Measurements from ENCODE around the gene MIF4GD.
A peak's percentile ranks its signal among the peaks of the same experiment; 100 is the strongest.

Gene MIF4GD

GRCh38 chr17:75270218-75270965 is 639 bp downstream of the MIF4GD start:
- H3K27me3 ChIP-seq (ENCODE audit: insufficient read depth, low read depth, severe bottlenecking): no peaks in the 10 kb centered on the region
- H3K4me3 ChIP-seq (ENCODE audit: low read depth, low read length): peak overlapping the region; percentile 94
- H3K9me3 ChIP-seq (ENCODE audit: severe bottlenecking): no peaks in the 10 kb centered on the region
- peaks cover 50% of the 10 kb centered on the region for H3K36me3 ChIP-seq
- DNase-seq: peak; percentile 93
- TF ChIP-seq, protein P1, sequence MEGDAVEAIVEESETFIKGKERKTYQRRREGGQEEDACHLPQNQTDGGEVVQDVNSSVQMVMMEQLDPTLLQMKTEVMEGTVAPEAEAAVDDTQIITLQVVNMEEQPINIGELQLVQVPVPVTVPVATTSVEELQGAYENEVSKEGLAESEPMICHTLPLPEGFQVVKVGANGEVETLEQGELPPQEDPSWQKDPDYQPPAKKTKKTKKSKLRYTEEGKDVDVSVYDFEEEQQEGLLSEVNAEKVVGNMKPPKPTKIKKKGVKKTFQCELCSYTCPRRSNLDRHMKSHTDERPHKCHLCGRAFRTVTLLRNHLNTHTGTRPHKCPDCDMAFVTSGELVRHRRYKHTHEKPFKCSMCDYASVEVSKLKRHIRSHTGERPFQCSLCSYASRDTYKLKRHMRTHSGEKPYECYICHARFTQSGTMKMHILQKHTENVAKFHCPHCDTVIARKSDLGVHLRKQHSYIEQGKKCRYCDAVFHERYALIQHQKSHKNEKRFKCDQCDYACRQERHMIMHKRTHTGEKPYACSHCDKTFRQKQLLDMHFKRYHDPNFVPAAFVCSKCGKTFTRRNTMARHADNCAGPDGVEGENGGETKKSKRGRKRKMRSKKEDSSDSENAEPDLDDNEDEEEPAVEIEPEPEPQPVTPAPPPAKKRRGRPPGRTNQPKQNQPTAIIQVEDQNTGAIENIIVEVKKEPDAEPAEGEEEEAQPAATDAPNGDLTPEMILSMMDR (IDR thresholded peaks at IDR 0.05; ENCODE audit: low read depth, low read length): peak; percentile 84
- peak overlapping the region; percentile 81 for H3K27ac ChIP-seq

- Histone ChIP-seq H3K9me3 (ENCODE audit: severe bottlenecking) (no peaks in the 10 kb centered on the region), H3K27me3 (ENCODE audit: insufficient read depth, low read depth, severe bottlenecking) (no peaks in the 10 kb centered on the region), H3K36me3 (peaks cover 51% of the 10 kb centered on the region), H3K27ac (peak overlapping the region; percentile 81), H3K4me3 (ENCODE audit: low read depth, low read length) (peak overlapping the region; percentile 94)
- DNase-seq: no peak
- TF ChIP-seq, protein P1 (IDR thresholded peaks at IDR 0.05; ENCODE audit: low read depth, low read length): no peak
These were observed 1.2 kb downstream of the MIF4GD start for GRCh38 chr17:75269844-75270217.

DNA sequence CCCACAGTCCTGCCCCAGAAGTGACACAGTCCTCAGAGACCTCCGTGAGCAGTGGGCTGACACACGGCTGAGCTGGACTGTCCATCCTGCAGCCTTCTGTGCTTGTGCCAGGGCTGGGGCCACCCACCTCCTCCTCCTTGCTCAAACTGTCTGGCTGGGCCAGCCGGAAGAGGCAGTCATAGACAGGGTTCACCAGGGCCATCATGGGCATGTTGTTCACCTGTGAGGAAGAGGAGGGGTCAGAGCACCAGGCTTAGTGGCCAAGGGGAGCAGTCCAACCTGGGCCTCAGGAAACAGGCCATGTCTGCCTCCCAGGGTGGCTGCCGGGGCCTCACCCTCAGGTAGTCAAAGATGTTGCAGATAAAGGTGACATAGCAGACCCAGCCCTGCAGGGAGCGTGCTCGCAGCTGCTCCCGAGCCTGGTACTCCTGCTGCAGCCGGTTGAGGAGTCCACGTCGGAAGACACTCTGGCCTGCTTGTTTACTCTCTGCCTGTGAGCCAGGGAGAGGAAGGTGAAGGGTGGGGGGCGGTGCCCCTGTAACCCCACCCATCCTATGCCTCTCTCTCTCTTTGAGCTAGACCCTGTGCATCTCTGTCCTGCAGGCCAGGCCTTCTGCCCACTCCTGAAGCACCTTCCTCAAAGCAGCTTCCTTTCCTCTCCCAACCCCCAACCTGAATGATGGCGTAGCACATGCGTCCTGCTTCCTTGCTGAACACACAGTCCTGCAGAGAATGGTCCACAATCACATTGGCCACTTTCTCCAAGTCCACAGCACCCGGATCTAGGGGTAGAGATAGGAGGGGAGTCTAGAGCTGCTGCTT is 3.4 kb downstream of the MIF4GD start:
- Histone ChIP-seq H3K9me3 (ENCODE audit: severe bottlenecking) (no peaks in the 10 kb centered on the region), H3K27me3 (ENCODE audit: insufficient read depth, low read depth, severe bottlenecking) (no peaks in the 10 kb centered on the region), H3K27ac (no peak overlapping the region), H3K4me3 (ENCODE audit: low read depth, low read length) (no peak overlapping the region), H3K36me3 (peaks cover 53% of the 10 kb centered on the region)
- peak; percentile 70 for DNase-seq
- TF ChIP-seq, protein P1 (IDR thresholded peaks at IDR 0.05; ENCODE audit: low read depth, low read length): peak; percentile 70

GRCh38 chr17:75267153-75267410 is 3.9 kb downstream of the MIF4GD start:
- DNase-seq: no peak
- Histone ChIP-seq H3K9me3 (ENCODE audit: severe bottlenecking) (no peaks in the 10 kb centered on the region), H3K27ac (no peak overlapping the region), H3K27me3 (ENCODE audit: insufficient read depth, low read depth, severe bottlenecking) (no peaks in the 10 kb centered on the region), H3K36me3 (peaks cover 52% of the 10 kb centered on the region), H3K4me3 (ENCODE audit: low read depth, low read length) (no peak overlapping the region)
- TF ChIP-seq, protein P1 (IDR thresholded peaks at IDR 0.05; ENCODE audit: low read depth, low read length): no peak

- DNase-seq: no peak
- Histone ChIP-seq H3K9me3 (ENCODE audit: severe bottlenecking) (no peaks in the 10 kb centered on the region), H3K27me3 (ENCODE audit: insufficient read depth, low read depth, severe bottlenecking) (no peaks in the 10 kb centered on the region), H3K36me3 (peaks cover 56% of the 10 kb centered on the region), H3K27ac (no peak overlapping the region), H3K4me3 (ENCODE audit: low read depth, low read length) (no peak overlapping the region)
- TF ChIP-seq, protein P1 (IDR thresholded peaks at IDR 0.05; ENCODE audit: low read depth, low read length): no peak
These were observed 4.5 kb downstream of the MIF4GD start for GRCh38 chr17:75266316-75267152.
